Fibroblast of the conjunctiva (primary cell): ENCODE data around the gene CSNK2A1.

Experiments
- DNase-seq: peaks from one replicate; pipeline ENCODE4 v3.0.0-alpha.2; 2010; ENCODE audit warnings: low read depth

The CSNK2A1 gene

GRCh38 chr20:564192-564591, 20.6 kb upstream of the CSNK2A1 start:
- no peak for DNase-seq

- no peak for DNase-seq
Measured at GRCh38 chr20:563187-563586, 19.6 kb upstream of the CSNK2A1 start.

GRCh38 chr20:562232-562897, 18.8 kb upstream of the CSNK2A1 start:
- DNase-seq = no peak

- DNase-seq = peak; percentile 44
Measured at GRCh38 chr20:561437-562231, 18.0 kb upstream of the CSNK2A1 start.

- no peak for DNase-seq
Measured at GRCh38 chr20:560680-561079, 17.1 kb upstream of the CSNK2A1 start.

- no peak for DNase-seq
Measured at GRCh38 chr20:558117-558516, 14.5 kb upstream of the CSNK2A1 start.

- no peak for DNase-seq
Measured at GRCh38 chr20:556984-557383, 13.4 kb upstream of the CSNK2A1 start.

- no peak for DNase-seq
Measured at GRCh38 chr20:555976-556385, 12.4 kb upstream of the CSNK2A1 start.

GRCh38 chr20:550611-551010, 7.0 kb upstream of the CSNK2A1 start:
- DNase-seq = no peak

GRCh38 chr20:549722-550496, 6.3 kb upstream of the CSNK2A1 start:
- DNase-seq = no peak

GRCh38 chr20:548906-549305, 5.3 kb upstream of the CSNK2A1 start:
- DNase-seq = no peak

GRCh38 chr20:547394-547793, 3.8 kb upstream of the CSNK2A1 start:
- no peak for DNase-seq

- no peak for DNase-seq
Measured at GRCh38 chr20:546353-546752, 2.8 kb upstream of the CSNK2A1 start.

GRCh38 chr20:544153-544725, 649 bp upstream of the CSNK2A1 start:
- no peak for DNase-seq

GRCh38 chr20:542777-543368, 717 bp downstream of the CSNK2A1 start:
- DNase-seq = no peak

- no peak for DNase-seq
Measured at GRCh38 chr20:540391-541201, 3.0 kb downstream of the CSNK2A1 start.

- DNase-seq = no peak
Measured at GRCh38 chr20:539848-540247, 3.7 kb downstream of the CSNK2A1 start.

- no peak for DNase-seq
Measured at GRCh38 chr20:539191-539590, 4.4 kb downstream of the CSNK2A1 start.

- no peak for DNase-seq
Measured at GRCh38 chr20:537983-538382, 5.6 kb downstream of the CSNK2A1 start.

- DNase-seq = no peak
Measured at GRCh38 chr20:536426-537010, 7.1 kb downstream of the CSNK2A1 start.

- no peak for DNase-seq
Measured at GRCh38 chr20:535958-536357, 7.6 kb downstream of the CSNK2A1 start.
